GM13976 (cell line): ENCODE data around the gene KPNA1.

Source experiments
- DNase-seq: peaks from one replicate; pipeline ENCODE4 v3.0.0; 2012; ENCODE audit warnings: low spot score
- CTCF ChIP-seq: IDR thresholded peaks from 2 replicates; pipeline ENCODE4 v1.5.1; 2012; ENCODE audit warnings: borderline replicate concordance, mild to moderate bottlenecking; ENCODE audit not compliant: insufficient read depth; ENCODE audit errors: extremely low read depth, missing control alignments, control extremely low read depth
- in situ Hi-C: fragments of 300-500 bp; cut with MboI; formaldehyde crosslinking; loops from one replicate; pipeline ENCODE4 v1.12.0; 2022; ENCODE audit warnings: low sequenced_read_pairs, mixed read lengths, inconsistent platforms; ENCODE audit not compliant: unreplicated experiment

Gene KPNA1

GRCh38 chr3:122416966-122417365, 97.8 kb downstream of the KPNA1 start:
- DNase-seq = no peak
- no peak for TF ChIP-seq CTCF
- in situ Hi-C loops = no loop called here

- peak; percentile 93 for DNase-seq
- in situ Hi-C loops = no loop called here
- no peak for TF ChIP-seq CTCF
Measured at GRCh38 chr3:122415762-122416654, 98.7 kb downstream of the KPNA1 start, which contains the start of gene WDR5B. TSS of gene WDR5B (minus strand) at chr3:122416062. CDS start at chr3:122415528, 534 bp downstream.

DNA sequence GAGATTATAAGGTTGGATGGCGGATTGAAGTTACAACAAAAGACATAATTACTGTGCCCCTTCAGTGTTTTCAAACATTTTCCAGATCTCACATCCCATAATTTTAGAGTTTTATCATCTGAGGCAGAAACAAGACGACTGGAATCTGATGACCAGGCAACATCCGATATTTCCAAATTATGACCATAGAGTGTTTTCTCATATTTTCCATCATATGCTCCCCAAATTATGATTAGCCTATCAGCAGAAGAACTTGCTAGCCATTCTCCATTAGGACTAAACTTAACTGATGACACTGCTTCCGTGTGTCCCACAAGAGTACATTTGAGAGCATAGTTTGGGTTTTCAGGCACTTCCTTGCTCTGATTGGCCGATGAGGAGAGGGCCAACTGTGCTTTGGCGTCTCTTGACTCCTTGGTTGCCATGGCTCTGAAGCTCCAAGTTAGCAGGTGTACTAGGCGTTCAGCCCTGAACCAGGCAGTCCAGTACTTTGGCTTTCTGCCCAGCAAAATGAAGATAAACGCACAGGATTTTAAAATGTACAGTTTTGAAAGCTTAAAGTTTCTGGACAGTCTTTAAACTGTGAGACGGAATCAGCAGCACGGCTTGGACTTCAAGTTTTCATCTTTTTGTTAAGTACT, 99.5 kb downstream of the KPNA1 start:
- DNase-seq = peak; percentile 60
- in situ Hi-C loops = no loop called here
- TF ChIP-seq CTCF = no peak

GRCh38 chr3:122414391-122414790, 100.3 kb downstream of the KPNA1 start:
- TF ChIP-seq CTCF = no peak
- in situ Hi-C loops = no loop called here
- no peak for DNase-seq

DNA sequence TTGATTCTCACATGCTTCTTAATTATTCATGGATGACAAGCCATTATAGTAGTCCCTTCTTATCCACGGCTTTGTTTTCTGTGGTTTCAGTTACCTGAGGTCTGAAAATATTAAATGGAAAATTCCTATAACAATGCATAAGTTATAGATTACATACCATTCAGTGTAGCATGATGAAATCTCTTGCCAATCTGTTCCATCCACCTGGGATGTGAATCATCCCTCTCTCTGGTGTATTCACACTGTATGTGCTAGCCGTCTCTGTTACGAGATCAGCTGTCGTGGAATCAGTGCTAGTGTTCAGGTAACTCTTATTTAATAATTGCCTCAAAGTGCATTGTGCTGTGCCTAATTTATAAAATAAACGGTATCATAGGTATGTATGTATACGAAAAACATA, 104.1 kb downstream of the KPNA1 start:
- in situ Hi-C loops = no loop called here
- TF ChIP-seq CTCF = no peak
- DNase-seq = no peak

DNA sequence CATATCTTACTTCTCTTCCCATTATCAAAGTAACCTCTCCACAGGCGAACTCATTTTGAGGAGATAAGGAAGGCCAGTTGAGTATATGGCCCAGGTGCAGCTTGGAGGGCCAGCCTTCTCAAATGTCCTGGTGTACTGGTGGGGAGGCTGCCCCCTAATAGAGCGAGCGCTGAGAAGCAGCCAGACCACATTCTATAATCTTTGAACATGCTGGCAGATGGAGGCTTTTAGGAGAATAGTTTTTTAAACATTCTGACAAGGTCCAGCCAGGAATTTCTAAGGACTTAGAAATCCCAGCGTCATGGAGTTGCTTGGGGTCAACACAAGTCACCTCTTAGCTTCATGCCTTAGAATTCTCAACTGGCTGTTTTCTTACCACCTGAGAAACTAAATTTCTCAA, 104.6 kb downstream of the KPNA1 start:
- no peak for TF ChIP-seq CTCF
- in situ Hi-C loops = no loop called here
- DNase-seq = no peak
